NCI-H2227 treated with DMSO at 0.1 percent for 48 hours (cell line): ENCODE measurements around the gene GNAS-AS1.
A peak's percentile ranks its signal among the peaks of the same experiment; 100 is the strongest.

Source experiments
- DNase-seq: peaks from one replicate; lab custom pipeline; 2025; lab: John Stamatoyannopoulos, UW

Gene GNAS-AS1

GRCh38 chr20:58884966-58885365, 34.3 kb upstream of the GNAS-AS1 start:
- DNase-seq, result no peak

- DNase-seq, result no peak
Measured at GRCh38 chr20:58883241-58883691, 32.6 kb upstream of the GNAS-AS1 start.

GRCh38 chr20:58882704-58883089, 32.0 kb upstream of the GNAS-AS1 start:
- no peak for DNase-seq

- no peak for DNase-seq
Measured at GRCh38 chr20:58880994-58881752, 30.5 kb upstream of the GNAS-AS1 start.

GRCh38 chr20:58880441-58880840, 29.7 kb upstream of the GNAS-AS1 start:
- DNase-seq, result no peak

GRCh38 chr20:58878399-58878798, 27.7 kb upstream of the GNAS-AS1 start:
- no peak for DNase-seq

GRCh38 chr20:58877976-58878360, 27.3 kb upstream of the GNAS-AS1 start:
- peak; percentile 33 for DNase-seq

- peak; percentile 85 for DNase-seq
Measured at GRCh38 chr20:58877050-58877975, 26.6 kb upstream of the GNAS-AS1 start.

GRCh38 chr20:58876437-58876836, 25.7 kb upstream of the GNAS-AS1 start:
- peak; percentile 44 for DNase-seq

- DNase-seq, result peak; percentile 35
Measured at GRCh38 chr20:58875541-58876134, 24.9 kb upstream of the GNAS-AS1 start.

GRCh38 chr20:58875111-58875510, 24.4 kb upstream of the GNAS-AS1 start:
- DNase-seq, result no peak

GRCh38 chr20:58874469-58874868, 23.8 kb upstream of the GNAS-AS1 start:
- DNase-seq, result no peak

GRCh38 chr20:58871533-58872102, 20.9 kb upstream of the GNAS-AS1 start:
- DNase-seq, result no peak

GRCh38 chr20:58870293-58871014, 19.8 kb upstream of the GNAS-AS1 start:
- peak; percentile 33 for DNase-seq

GRCh38 chr20:58869662-58870227, 19.0 kb upstream of the GNAS-AS1 start:
- DNase-seq, result no peak

- peak; percentile 22 for DNase-seq
Measured at GRCh38 chr20:58868795-58869194, 18.1 kb upstream of the GNAS-AS1 start.

GRCh38 chr20:58867211-58867610, 16.5 kb upstream of the GNAS-AS1 start:
- no peak for DNase-seq

GRCh38 chr20:58865843-58866242, 15.1 kb upstream of the GNAS-AS1 start:
- DNase-seq, result no peak

GRCh38 chr20:58864346-58864745, 13.6 kb upstream of the GNAS-AS1 start:
- DNase-seq, result no peak

- no peak for DNase-seq
Measured at GRCh38 chr20:58863044-58863790, 12.5 kb upstream of the GNAS-AS1 start.
